HG03521 (cell line): ENCODE results near the gene ASF1B.
"Not testable (repeated sequence)": the region's sequence is repeated elsewhere in the genome, so short reads cannot be mapped to it uniquely, and the experiment has no call there.

ENCODE experiments used
- ATAC-seq: cut with Tn5 transposase; IDR thresholded peaks from one replicate; pipeline ENCODE4 v1.9.1; 2021; ENCODE audit warnings: mild to moderate bottlenecking, moderate library complexity; ENCODE audit not compliant: unreplicated experiment

Gene ASF1B

DNA sequence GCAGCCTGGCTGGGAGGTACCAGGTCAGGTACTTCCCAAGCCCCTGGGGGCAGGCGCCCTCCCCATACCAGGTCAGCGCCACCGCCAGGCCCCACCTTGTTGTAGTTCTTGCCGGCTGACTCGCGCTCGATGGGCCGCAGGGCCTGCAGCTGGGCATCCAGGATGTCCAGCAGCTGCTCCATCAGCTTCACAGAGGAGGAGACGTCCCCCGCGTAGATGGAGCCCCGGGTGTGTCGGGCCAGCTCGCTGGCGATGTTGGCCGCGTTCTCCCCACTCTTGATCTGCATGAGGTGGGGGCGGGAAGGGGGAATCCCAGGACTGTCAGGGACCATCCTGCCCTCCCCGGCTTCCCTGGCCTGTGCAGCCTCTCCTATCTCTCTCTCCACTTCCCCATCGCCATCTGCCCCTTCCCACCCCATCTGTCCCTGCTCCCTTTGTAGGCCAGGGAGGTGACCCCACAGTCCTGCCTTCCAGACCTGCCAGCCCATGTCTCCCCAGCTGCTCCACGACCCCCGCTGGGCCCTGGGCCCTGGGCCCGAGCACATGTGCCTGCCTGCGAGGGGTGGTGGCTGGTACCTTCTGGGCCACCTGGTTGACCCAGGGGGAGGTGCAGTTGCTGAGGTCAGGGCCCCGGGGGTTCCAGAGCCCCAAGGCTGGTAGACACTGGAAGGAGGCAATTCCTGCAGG lies 23.8 kb upstream of the ASF1B start:
- ATAC-seq = no peak

DNA sequence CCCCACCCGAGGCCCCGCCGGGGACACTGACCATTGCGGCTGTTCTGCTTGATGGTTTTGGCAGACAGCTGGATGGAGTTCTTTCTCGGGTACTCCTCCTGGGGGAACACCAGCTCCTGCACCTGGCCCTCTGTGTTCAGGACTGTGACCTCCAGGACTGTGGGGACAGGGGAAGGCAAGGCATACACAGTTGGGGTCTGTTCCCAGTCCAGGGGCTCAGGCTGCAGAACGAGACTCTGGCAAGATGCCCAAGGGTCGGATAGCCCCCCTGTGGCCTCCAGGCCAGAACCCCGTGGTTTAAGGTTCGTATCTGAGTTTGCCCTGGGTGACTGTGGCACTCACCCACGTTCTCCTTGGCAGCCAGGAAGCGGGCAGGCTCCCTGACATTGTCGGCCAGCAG lies 22.7 kb upstream of the ASF1B start:
- ATAC-seq = no peak

DNA sequence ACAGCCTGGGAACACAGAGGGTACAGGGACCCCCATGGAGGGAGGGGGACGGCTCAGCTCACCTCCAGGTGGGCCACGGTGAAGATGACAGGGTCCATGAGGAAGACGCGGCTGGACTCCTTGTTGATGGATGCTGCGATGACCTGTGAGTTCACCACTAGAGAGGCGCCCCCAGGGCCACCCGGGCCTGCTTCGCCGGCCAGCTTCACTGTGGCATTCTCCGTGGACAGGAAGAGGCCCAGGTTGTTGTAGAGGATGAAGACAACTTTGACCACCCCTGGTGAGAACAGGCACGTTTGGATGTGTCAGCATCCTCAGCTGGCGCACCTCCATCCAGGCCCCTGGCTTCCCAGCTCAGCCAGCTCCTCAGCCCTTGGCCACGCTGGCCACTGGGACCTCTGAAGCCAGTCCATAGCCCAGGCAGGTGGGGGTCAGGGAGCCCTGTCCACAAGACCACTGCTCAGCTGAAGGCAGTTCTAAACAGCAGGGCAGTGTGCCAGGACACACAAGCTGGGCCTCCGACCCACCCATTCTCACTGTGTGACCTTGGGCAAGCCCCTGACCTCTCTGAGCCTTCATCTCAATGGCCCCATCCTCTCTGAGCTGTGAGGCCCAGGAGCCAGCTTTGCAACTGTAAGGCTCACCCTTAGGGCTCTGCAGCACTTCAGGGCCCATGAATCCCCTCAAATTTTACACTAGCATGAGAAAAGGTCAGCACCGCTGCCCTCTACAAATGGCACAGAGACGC lies 22.1 kb upstream of the ASF1B start:
- ATAC-seq = no peak

DNA sequence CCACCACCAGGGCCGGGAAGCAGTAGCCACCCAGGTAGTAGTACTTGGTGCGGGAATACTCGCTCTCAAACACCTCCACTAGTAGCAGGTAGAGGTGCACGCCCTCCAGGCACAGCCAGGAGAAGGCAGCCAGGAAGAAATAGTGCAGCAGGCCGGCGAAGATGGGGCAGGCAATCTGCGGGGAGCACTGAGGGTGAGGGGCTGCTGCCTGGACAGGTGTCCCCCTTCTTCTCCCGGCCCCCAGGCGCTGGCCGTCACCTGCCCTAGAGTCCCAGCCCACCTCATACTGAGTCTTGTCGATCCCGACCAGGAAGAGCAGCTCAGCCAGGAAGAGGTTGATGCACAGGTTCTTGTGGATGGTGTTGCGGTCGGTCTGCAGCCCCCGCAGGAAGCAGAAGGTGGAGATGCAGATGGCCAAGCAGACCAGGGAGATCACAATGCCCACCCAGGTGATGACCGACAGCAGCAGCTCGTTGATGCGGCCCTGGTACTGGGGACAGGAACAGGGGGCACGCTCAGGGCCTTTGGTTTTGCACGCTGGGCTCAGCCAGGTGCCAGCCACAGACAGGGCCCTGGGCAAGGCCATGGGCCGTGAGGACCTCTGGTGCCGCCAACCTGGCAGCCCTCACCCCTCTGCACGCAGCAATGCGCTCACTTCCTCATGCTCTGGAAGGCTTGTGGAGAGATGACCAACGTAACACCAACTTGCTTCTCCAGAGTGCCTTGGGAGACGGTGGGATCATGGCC lies 20.8 kb upstream of the ASF1B start:
- ATAC-seq = no peak

DNA sequence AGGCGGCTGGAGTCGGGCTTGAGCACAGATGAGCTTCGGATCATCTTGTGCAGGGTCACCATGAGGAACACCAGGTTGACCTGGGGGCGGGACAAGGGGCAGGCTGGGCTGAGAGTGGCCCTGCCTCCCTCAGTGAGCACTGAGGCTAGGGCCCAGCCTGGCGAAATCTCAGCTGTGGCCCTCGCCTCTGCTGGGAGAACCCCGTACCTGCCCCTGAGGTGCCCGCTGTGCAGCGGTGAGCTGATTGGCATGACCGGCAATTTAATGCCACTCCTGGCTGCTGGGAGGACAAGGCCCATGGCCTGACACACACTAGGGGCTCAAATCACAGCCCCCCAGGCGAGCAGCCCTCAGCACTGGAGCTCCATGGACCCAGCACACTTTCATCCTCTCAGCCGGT lies 19.7 kb upstream of the ASF1B start:
- no peak for ATAC-seq

DNA sequence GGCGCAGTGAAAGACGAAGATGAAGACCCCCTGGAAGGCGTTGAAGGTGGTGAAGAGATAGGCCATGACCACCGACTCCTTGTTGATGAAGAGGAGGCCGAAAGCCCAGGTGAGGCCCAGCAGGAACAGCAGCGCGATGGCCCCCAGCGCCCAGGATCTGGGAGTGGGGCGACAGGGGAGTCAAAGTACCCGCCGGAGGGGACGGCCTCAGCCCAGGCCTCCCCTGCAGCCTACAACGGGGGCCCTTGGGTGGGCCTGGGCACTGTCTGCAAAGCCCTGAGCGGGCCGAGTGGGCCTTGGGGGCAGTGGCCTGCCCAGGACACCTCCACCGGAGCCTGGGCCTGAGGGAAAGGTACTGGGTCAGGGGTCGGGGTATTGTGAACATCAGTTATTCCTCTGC lies 19.0 kb upstream of the ASF1B start:
- ATAC-seq = no peak

DNA sequence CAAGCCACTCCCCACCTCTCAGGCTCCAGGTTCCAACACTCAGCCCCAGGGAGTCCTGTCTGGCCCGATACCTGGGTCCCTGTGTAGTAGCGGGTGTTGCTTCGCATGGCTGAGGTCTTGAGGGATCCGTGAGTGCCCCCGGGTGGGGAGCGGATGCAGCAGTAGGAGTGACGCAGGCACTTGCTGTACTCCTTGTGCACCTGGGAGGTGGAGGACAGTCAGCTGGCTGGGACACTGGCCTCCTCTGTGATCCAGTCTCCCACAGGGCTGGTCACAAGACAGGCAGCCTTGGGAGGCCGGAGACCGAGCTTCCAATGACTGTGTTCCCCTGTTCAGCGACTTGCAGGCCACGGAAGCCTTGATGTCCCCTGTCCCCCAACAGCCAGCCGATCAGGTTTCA lies 16.3 kb upstream of the ASF1B start:
- no peak for ATAC-seq

DNA sequence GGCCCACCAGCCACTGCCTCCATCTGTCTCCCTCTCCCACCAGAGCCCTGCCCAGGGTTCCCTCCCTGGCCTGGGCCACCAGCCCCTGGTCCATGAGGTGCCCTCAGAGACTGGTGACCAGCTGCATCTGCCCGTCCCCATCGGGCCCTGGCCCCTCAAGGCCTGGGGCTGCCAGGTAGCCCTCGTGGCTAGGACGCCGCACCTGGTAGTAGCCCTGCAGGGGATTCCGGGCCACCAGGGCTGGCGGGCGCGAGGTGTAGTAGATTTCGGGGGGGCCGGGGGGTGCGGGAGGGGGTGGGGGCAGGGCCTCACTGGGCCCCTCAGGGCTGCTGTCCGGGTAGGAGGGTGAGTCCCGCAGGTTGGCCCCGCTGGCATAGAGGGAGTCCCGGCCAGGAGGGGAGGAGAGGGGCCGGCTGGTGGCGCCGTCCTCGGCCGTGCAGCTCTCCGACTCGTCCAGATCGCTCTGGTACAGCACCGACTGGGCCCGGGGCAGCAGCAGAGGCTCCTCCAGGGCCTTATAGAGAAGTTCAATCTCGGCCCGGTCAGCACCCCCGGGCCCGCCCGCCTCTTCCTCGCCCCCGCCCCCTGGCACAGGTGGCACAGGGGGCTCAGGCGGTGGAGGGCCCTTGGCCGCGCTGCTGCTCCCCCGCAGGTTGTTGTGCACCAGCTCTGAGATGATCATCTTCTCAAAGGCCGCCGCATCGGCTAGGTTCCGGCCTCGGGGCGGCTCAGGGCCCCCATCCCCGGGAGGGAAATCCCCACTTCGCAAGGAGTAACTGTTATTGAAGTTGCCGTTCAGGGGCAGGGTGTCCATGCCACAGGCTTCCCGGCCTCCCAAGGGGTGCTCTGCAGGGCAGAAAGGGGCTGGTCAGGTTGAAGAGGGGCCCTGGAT lies 14.6 kb upstream of the ASF1B start:
- ATAC-seq = no peak

DNA sequence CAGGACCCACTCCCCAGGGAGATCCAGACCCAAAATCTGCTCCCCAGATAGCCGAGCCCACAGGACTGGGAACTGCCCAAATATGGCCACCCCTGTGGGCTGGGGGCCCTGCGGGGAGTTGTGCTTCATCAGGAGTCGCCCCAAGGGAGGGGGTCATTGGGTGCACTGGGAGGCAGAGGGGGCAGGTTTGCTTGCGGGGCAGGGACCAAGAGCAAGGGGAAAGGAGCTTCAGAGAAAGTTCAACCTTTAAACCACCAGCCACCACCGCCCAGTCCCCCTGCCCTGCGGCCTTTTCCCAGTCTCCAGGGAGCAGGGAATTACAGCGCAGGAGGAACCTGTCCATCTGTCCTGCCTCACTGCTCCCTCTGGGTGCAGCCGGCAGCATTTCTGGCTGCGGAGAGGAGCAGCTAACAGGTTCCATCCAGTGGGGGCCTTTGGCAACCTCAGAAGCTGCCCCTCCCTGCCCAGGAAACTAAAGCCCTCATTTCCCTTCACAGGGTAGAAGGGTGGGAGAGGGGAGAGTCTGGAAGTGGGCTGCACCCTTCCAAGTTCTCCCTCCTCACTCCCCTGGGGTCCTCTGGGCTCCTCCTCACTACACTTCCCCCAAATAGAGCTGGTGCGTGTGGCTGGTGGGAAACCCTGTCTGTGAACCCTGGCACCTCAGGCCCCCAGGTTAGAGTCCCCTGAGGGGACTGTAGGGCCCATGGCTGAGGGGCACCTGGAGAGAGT lies 13.8 kb upstream of the ASF1B start:
- no peak for ATAC-seq

DNA sequence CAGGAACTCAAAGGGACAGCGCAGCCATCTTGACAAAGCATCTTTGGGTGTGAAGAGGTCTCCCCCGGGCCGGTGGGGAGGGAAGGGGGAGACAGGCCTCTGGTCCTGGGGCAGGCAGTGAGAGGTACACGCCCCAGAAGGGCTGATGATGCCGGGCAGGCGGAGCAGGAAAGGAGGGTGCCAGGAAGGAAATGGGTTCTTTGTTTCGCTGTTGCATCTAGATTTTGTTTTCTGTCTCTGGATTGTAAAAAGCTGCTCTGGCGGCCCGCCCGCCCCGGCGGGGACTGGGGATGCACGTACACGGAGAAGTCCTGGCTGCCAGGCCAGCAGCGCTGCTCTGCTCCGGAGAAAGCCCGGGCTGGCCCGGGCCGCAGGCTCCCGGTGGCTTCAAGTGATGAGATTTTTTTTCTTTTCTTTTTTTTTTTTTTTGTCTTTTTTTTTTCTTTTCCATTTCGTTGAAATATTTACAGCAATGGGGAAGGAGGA lies 13.2 kb upstream of the ASF1B start:
- no peak for ATAC-seq

DNA sequence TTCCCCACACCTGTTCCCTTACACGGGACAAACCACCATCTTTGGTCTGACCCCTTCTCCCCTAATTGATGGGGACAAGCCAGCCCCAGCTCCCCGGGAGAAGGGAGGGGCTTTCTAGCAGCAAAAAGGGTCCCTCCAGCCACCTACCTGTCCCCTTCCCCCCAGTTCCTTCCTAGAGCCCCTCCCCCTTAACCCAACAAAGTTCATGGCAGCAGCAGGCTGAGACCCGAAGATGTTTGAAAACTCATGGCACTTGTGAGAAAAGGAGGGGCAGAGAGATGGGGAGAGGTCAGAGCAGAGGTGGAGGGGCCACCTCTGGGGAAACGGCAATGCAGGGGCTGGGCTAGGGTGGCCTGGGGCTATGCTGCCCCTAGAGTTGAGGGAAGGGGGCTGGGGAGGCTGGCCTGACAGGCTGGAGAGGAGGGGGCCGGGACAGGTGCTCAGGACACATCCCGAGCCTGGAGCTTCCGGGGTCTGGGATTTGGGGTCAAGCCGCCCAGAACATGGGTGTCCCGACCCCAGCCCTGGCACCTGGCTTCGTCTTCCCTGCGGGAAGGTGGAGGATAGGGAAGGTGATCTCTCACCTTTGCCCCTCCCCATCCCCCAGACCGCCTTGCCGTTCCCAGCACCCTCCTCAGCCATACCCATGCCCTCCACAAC lies 12.5 kb upstream of the ASF1B start:
- ATAC-seq = no peak

DNA sequence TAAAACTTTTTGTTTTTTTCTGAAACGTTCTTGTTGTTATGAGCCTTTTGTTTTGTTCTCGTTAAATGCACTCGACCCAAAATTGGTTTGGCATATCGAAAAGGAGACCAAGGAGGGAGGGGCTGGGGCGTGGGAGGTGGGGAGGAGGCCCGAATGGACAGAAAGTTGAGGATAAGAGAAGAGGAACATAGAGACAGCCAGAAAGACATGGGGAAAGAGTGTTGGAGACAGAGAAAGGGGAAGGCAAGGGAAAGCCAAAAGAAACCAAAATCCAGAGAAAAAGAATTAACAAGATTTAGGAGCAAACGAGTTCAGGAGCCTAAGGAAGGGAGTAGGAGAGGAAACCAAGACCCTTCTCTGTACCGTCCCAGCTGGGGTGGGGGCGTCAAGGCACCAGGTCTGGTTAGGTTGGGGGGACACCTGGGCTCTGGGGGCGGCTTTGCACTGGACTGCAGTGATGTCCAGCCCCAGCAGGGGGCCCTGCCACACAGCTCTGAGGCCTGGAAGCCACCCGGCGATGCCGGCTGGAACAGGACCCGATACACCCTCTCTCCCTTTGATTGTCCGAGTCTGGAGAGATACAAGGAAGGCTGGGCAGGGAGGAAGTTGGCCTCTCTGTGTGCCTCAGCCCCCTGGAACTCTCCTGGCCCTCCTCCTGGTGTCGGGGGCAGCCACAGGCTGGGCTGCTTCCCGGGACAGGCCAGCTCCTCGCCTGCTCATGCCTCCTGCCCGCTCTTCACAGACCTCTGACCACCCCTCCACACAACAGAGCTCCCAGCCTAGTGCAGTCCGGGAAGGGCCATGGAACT lies 11.6 kb upstream of the ASF1B start:
- ATAC-seq = no peak

DNA sequence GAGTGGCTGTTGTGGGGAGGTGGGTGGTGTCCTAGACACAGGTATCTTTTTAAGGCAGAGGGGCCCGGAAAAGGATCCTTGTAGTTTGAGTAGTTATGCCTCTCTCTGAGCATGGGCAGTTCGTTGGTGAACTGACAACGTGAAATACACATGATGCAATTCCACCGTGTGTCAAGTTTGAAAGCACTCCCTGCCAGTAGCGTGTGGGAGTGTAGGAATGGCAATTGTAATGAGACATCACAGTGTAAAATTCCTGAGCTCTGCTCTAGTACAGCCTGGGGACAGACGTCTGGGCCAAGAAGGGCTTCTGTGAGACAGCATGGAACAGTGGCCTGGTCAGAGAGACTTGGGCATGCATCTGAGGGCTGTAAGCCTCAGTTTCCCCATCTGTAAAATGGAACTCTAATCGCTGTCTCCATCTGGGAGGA lies 10.4 kb upstream of the ASF1B start:
- ATAC-seq = no peak

DNA sequence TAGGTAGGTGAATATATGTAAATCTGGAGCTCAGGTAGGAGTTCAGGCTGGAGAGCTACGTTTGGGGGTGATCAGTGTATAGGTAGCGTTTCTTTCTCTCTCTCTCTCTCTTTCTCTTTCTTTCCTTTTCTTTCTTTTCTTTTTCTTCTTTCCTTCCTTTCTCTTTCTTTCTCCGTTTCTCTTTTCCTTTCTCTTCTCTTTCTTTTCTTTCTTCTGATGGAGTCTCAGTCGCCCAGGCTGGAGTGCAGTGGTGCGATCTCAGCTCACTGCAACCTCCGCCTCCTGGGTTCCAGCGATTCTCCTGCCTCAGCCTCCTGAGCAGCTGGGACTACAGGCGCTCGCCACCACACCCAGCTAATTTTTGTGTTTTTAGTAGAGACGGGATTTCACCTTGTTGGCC lies 9.8 kb upstream of the ASF1B start:
- not testable (repeated sequence) for ATAC-seq

DNA sequence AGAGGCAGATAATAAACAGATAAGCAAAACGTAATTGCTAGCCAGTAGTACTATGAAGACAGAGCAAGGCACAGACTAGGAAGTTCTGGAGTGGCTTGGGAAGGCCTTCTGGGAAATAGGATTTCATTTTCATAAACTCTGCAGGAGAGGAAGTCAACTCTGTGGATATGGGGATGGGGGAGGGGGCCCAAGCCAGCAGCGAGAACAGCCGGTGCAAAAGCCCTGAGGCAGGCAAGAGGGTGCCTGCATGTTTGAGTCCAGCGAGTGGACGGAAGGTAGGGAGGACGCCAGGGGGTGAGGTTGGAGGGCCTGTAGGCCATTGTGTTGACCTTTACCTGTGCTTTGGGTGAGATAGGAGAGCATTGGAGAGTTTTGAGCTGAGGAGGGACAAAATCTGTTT lies 9.0 kb upstream of the ASF1B start:
- no peak for ATAC-seq

DNA sequence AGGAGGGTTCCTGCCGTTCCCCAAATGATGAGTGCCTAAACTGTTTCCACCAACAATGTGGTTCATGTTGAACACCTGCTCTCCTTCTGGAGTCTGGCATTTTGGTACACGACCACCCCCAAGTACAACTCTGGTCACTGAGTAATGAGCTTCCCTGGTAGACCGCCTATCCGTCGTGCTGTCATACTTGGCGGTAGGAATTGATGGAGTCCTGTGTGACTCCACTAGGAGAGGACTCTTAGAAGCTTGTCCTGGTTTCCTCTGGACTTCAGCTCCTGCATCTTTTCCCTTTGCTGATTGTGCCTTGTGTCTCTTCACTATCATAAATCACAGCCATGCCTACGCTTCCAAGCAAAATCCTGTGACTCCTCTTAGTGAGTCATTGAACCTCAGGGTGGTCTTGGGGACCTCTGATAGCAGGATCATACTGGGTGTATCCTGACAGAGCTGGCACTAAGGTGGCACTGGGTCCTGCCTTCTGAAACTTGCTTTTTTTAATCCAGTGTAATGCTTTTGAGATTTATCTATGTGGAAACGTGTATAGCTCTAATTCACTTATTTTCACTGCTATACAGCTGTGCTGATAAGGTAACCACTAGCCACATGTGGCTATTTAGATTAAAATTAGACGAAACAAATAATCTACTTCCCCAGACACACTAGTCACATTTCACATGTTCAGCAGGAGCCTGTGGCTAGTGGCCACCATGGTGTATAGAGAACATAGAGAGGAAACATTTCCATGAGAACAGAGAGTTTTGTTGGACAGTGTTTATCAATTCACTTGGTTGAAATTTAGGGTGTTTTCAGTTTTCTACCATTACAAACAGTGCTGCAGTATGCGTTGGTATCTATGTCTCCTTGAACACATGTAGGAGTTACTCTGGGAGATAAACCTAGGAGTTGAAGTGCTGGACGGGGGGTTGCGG lies 6.1 kb upstream of the ASF1B start:
- no peak for ATAC-seq

DNA sequence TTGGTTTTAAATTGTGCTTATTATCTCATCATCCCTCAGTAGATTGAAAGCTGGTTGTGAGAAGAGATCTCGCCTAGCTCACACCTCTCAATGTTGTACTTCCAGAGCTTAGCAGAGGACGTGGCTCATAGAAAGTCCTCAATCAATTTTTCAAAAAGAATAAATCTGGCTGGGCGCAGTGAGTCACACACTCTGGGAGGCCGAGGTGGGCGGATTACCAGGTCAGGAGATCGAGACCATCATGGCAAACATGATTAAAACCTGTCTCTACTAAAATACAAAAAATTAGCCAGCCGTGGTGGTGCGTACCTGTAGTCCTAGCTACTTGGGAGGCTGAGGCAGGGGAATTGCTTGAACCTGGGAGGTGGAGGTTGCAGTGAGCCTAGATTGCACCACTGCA lies 4.7 kb upstream of the ASF1B start:
- no peak for ATAC-seq

DNA sequence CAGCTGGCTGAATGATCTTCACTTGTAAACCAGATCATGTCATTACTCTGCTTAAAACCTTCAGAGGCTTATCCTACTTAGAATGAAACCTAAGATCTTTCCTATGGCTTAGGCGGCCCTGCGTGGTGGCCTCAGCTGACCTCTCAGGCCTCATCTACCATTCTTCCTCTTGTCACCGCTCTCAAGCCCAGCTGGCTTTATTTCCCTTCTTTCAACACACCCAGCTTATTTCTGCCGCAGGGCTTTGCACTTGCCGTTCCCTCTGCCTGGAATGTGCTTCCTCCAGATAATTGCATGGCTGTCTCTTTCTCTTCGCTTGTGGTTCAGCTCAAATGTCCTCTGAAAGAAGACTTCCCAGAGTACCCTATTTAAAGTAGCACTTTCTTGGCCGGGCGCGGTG lies 3.6 kb upstream of the ASF1B start:
- ATAC-seq = no peak
